WERI-Rb-1 (cell line): ENCODE data around the gene GPR153.

ENCODE experiments used
- DNase-seq: peaks from one replicate; pipeline ENCODE4 v3.0.0-alpha.2; 2020
- H3K27ac ChIP-seq: fragments of 250-450 bp; sonication (Bioruptor Pico); 2 replicates; pipeline ENCODE4 v1.5.1; 2020; ENCODE audit warnings: mild to moderate bottlenecking, moderate library complexity
- H3K27me3 ChIP-seq: fragments of 250-450 bp; sonication (Bioruptor Pico); 2 replicates; pipeline ENCODE4 v1.5.1; 2021; ENCODE audit warnings: mild to moderate bottlenecking, low read depth, moderate library complexity; ENCODE audit not compliant: insufficient read depth, severe bottlenecking
- H3K36me3 ChIP-seq: fragments of 250-450 bp; sonication (Bioruptor Pico); 2 replicates; pipeline ENCODE4 v1.5.1; 2020; ENCODE audit warnings: mild to moderate bottlenecking, moderate library complexity
- H3K4me3 ChIP-seq: 2 replicates; pipeline ENCODE4 v1.5.1; 2011; ENCODE audit warnings: low read depth, mild to moderate bottlenecking, control low read depth, low read length
- H3K9me3 ChIP-seq: fragments of 250-450 bp; sonication (Bioruptor Pico); 2 replicates; pipeline ENCODE4 v1.5.1; 2021; ENCODE audit warnings: mild to moderate bottlenecking, moderate library complexity; ENCODE audit not compliant: severe bottlenecking
- TF ChIP-seq, protein P1 (sequence below): IDR thresholded peaks from 2 replicates; pipeline ENCODE4 v1.5.1; 2011; ENCODE audit warnings: low read depth, mild to moderate bottlenecking, control low read depth, inconsistent platforms, low read length

Gene GPR153

DNA sequence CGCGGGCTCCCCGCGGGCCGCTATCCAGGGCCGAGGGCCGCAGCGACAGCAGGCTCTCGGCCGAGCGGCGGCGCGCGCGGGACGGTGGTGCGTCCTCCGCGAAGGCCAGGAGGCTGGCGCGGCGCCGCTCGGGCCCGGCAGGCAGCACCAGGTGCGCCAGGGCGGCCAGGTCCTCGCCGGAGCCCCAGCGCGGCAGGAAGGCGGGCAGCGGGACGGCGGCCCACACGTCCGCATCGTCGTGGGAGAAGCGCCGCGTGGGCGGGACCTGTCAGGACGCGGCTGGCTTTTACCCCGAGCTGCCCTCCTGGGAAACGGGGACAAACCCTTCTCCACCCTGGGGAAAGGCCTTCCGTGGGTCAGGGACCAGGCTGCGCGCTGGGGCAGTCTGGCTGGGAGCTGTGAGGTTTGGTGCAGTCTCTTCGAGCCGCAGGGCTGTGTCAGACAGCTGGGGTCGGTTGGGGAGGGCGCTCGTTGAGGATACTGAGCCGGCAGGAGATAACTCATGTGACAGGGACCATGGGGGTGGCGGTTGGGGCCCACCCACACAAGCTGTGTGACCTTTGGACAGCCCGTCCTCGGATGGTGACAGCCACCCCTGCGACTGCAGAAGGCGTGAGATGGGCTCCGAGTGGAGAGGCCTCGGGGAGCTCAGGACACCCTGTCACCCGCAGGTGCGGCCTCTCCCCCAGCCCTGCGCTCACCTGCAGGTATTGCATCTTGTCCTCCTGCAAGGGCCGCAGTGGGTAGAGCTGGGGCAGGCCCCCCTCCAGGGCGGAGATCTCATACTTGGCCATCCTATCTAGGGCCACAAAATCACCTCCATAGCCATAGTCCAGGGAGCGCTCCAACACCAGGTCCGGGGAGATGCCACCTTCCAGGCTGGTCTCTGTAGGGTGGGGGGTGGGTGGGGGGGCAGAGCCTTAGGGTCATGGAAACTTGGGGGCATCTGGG lies 10.9 kb downstream of the GPR153 start:
- H3K9me3 ChIP-seq = no peaks in the 10 kb centered on the region
- TF ChIP-seq, protein P1, sequence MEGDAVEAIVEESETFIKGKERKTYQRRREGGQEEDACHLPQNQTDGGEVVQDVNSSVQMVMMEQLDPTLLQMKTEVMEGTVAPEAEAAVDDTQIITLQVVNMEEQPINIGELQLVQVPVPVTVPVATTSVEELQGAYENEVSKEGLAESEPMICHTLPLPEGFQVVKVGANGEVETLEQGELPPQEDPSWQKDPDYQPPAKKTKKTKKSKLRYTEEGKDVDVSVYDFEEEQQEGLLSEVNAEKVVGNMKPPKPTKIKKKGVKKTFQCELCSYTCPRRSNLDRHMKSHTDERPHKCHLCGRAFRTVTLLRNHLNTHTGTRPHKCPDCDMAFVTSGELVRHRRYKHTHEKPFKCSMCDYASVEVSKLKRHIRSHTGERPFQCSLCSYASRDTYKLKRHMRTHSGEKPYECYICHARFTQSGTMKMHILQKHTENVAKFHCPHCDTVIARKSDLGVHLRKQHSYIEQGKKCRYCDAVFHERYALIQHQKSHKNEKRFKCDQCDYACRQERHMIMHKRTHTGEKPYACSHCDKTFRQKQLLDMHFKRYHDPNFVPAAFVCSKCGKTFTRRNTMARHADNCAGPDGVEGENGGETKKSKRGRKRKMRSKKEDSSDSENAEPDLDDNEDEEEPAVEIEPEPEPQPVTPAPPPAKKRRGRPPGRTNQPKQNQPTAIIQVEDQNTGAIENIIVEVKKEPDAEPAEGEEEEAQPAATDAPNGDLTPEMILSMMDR = no peak
- no peak overlapping the region for H3K27ac ChIP-seq
- no peaks in the 10 kb centered on the region; the same call in 1 of the 2 replicates for H3K36me3 ChIP-seq
- H3K27me3 ChIP-seq = no peaks in the 10 kb centered on the region
- no peak overlapping the region for H3K4me3 ChIP-seq
- DNase-seq = no peak

DNA sequence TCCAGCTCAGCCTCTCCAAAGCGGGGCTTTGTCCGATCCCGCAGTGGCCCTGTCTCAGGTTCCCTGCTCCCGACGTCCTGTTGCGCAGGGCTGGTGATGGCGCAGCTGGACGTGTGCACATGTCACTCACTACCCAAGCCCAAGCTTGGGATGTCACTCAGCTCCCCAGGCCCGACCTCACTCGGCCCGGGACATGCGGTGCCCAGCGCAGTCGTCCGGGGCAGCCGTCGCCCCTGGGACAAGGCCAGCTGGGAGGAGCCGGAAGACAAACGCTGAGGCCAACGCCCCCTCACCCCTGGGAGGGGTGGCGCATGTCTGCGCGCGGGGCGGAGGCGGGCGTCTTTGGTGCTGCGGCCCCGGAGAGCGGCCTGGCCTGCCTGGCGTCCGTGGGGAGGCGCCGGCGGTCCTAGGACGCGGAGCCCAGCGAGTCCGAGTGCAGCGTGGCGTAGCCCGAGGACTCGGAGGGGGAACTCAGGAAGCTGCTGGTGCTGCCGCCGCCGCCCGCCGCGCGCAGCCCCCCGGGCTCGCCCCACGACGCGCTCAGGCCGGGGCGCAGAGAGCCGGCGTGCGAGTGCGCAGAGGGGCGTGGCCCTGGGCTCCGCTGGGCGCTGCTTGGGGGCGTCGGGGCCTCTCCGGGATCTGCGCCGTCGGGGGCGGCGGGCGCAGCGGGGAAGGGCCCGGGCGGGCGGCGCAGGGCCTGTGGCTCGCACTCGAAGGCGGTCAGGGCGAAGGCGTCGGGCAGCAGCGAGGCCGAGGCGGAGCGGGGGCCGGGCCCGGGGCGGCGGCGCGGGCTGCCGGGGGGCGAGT lies 11.8 kb downstream of the GPR153 start:
- Histone ChIP-seq H3K4me3 (peak overlapping the region; percentile 23), H3K27me3 (no peaks in the 10 kb centered on the region), H3K9me3 (no peaks in the 10 kb centered on the region), H3K36me3 (no peaks in the 10 kb centered on the region; the same call in 1 of the 2 replicates), H3K27ac (no peak overlapping the region)
- DNase-seq = peak; percentile 55
- TF ChIP-seq, protein P1 = no peak

DNA sequence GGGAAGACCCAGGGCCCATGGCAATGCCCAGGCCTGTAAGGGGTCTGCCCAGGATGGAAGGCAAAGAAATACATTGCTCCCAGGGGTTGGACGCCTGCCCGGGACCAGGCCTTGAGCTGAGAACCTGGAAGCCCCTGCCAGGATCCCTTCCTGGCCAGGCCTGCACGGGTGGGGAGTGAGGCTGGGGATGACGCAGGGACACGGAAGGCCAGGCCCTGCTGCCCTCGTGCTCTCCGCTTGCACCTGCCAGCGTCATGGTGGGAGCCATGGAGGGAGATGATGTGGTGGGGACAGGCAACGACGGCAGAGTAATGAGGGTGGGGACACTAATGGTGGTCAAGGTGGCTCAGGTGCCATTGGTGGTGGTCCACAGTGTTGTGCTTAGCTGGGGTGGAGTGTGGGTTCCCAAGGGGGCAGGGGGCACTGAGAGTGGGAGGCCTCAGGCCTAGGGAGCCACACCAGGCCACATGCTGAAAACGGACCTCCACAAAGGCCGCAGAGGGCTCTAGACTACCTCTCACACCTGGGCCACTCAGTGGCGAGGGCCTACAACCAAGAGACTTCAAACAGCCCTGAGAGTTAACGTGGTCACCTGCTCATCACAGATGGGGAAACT lies 12.6 kb downstream of the GPR153 start:
- Histone ChIP-seq H3K27me3 (no peaks in the 10 kb centered on the region), H3K27ac (no peak overlapping the region)
- TF ChIP-seq, protein P1 = no peak

DNA sequence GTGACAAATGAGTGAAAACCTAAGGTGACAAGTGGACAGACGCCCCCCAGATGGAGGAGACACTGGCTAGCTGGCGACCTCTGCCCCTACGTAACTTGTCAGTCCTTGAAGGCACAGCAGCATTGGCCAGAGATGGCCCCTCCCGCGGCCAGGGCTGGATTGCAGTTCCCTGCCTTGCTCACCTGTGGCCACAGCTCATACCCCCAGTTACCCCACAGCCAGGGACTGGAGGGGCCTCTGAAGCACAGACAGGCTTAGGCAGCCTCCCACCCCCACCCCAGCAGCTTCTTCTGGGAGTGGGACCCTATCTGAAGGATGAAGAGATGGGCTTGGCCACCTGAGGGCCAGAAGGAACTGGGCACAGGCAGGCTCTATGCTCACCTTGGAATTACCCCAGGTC lies 13.2 kb downstream of the GPR153 start:
- no peak overlapping the region for H3K27ac ChIP-seq
- no peaks in the 10 kb centered on the region for H3K27me3 ChIP-seq
- DNase-seq = no peak
- no peaks in the 10 kb centered on the region for H3K9me3 ChIP-seq
- no peaks in the 10 kb centered on the region for H3K36me3 ChIP-seq
- H3K4me3 ChIP-seq = no peak overlapping the region
- TF ChIP-seq, protein P1 = no peak

More for the DNA sequence above, 12.6 kb downstream of the GPR153 start:
- H3K4me3 ChIP-seq = no peak overlapping the region
- H3K36me3 ChIP-seq = no peaks in the 10 kb centered on the region; the same call in 1 of the 2 replicates
- no peaks in the 10 kb centered on the region for H3K9me3 ChIP-seq
- no peak for DNase-seq

DNA sequence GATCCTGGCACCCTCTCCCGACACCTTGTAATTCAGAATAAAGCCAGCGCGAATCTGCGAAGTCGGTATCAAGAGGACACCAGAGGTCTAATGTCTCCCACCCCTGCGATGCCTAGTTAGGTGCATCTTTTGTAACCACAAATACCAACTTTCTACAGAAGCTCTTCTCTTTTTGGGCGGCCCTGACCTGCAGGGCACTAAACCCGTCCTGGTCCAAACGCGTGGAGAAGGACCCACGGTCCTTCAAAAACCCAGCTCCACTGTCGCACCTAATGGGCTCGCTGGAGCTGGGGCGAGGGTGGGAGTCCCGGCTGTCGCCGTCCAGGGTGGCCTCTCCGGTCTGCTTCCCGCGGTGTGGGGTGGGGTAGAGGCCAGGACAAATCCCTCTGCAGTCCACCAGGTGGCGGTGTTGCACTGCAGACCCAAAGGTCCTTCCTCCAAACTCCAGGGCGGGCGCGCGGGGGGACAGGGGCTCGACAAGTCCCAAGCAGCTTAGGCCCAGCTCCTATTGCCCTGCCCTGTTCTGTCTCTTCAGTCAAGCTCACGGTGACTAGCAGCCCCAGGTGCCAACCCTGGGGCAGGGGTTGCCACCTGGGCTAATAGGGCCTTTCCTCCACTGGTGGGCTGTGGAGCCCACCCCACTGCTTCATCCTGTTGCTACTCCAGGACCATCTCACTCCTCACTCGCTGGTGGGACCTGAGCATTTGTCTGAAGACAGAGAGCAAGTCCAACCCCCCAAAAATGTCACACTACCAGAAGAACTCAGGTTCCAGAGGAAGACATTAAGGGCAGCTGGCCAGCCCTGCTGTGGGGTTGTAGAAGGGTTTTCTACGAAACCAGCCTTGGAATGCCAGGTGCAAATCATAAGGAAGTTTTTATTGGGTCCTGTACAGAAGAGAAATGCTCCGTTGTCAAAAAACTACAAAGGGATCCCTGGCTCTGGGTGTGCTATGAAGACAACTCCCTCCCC lies 14.1 kb downstream of the GPR153 start:
- H3K27ac ChIP-seq = peak overlapping the region; percentile 48
- TF ChIP-seq, protein P1 = peak; percentile 94
- H3K9me3 ChIP-seq = no peaks in the 10 kb centered on the region
- no peaks in the 10 kb centered on the region for H3K27me3 ChIP-seq
- peak overlapping the region; percentile 77 for H3K4me3 ChIP-seq
- no peaks in the 10 kb centered on the region for H3K36me3 ChIP-seq
- DNase-seq = peak; percentile 95
